Heart right ventricle (tissue), 16 donors: ENCODE measurements around the gene CYP46A1. TPM values are rescaled to one million over a fixed set of nuclear protein-coding genes. Genes with fewer than 3 reads are reported as not detected.

Experiments used
- ATAC-seq, 8 donors: fragments of 200-7000 bp; cut with Tn5 transposase; one replicate each; pipeline ENCODE4 v1.9.1; 2020; ENCODE audit warnings: mild to moderate bottlenecking in 8 of 8, moderate library complexity in 8 of 8, moderate number of reproducible peaks in 1 of 8
- DNase-seq, 2 donors: peaks; one replicate each; pipeline ENCODE4 v3.0.0-alpha.2; 2020
- H3K27ac ChIP-seq, 10 donors: fragments of 200-600 bp; sonication (generic) in 2 of 10; one replicate each; pipeline versions ENCODE4 v1.5.0 to v1.8.0; 2020 to 2022; ENCODE audit warnings: mild to moderate bottlenecking in 3 of 10
- H3K27me3 ChIP-seq, 7 donors: fragments of 200-600 bp; one replicate each; pipeline ENCODE4 v1.8.0; 2021 to 2022; ENCODE audit warnings: mild to moderate bottlenecking in 2 of 7
- H3K36me3 ChIP-seq, 9 donors: fragments of 200-600 bp; sonication (generic) in 1 of 9; one replicate each; pipeline versions ENCODE4 v1.5.0 to v1.8.0; 2020 to 2022; ENCODE audit warnings: mild to moderate bottlenecking in 2 of 9
- H3K4me1 ChIP-seq, 9 donors: fragments of 200-600 bp; sonication (generic) in 1 of 9; one replicate each; pipeline versions ENCODE4 v1.5.0 to v1.8.0; 2020 to 2022; ENCODE audit warnings: mild to moderate bottlenecking in 4 of 9
- H3K4me3 ChIP-seq, 10 donors: fragments of 200-600 bp; sonication (generic) in 2 of 10; one replicate each; pipeline versions ENCODE4 v1.5.0 to v1.8.0; 2020 to 2022; ENCODE audit warnings: mild to moderate bottlenecking in 7 of 10, moderate library complexity in 2 of 10
- H3K9me3 ChIP-seq, 11 donors: fragments of 200-600 bp in 10 of 11; sonication (generic) in 2 of 11; one replicate each; pipeline versions ENCODE4 v1.5.0 to v1.8.0; 2013 to 2022; ENCODE audit warnings: mild to moderate bottlenecking in 2 of 11, control low read depth in 1 of 11, moderate library complexity in 1 of 11
- WGBS, 2 donors: extraction: QIAGEN DNeasy Blood & Tissue Kit; methylation state at CpG; one replicate each; pipeline ENCODE4 v1.1.7; 2013; ENCODE audit warnings: inconsistent platforms in 1 of 2; 5-methylcytosine and 5-hydroxymethylcytosine counted together
- intact Hi-C, 10 donors: fragments of 100-400 bp; cut with DNase I; formaldehyde crosslinking; loops; one replicate each; pipeline versions ENCODE4 v1.11.1 to v1.14.2; 2022
- polyA plus RNA-seq, 2 donors: library from polyadenylated mRNA; stranded (reverse); fragments of 200-250 nt; gene quantifications; one replicate each; pipeline ENCODE4 v1.2.3, GENCODE V29; 2013
- total RNA-seq, 10 donors: library from RNA; stranded (reverse); fragmentation: NEBNext Ultra II Directional in 3 of 10; extraction: Animal tissue kit (Norgen Biotek cat#: 25700) in 3 of 10; gene quantifications; one replicate each; pipeline versions ENCODE4 v1.2.1 to v1.2.4, GENCODE V29; 2021 to 2023
- TF ChIP-seq, protein P1 (sequence below), 9 donors: fragments of 200-600 bp; sonication (generic) in 2 of 9; IDR thresholded peaks; one replicate each; pipeline versions ENCODE4 v1.5.0 to v1.8.0; 2021 to 2022; ENCODE audit warnings: antibody characterized with exemption in 9 of 9, mild to moderate bottlenecking in 5 of 9, moderate library complexity in 1 of 9
- donor health status: Arrhythmogenic right ventricular cardiomyopathy.
- donor health status: ischemic (EF 13 %, LVEDD 7.1; RV severe dilation, severe dysfunction).
- donor health status: healthy with polysubstance abuse.
- donor health status: DM: no; HTN: yes; CAD: no.
- donor health status: DM: no; HTN: no; CAD: no.
- donor health status: ischemic (EF 25% LVEDD 6.9; RV normal size, moderate dysfunction).
- donor health status: ischemic (EF 25% LVEDD 5.7; RV mildly dilated, moderate dysfunction).
- donor health status: healthy.
- donor health status: DM: yes; HTN: yes; CAD: no.
- donor health status: Ischemic cardiomyopathy.
- donor health status: ischemic (EF 35%, LVEDD 5.7; RV mildly dilated, moderate dysfunction).
- donor health status: nonischemic (EF 11% LVEDD 7.7; RV severe dilation, severe dysfunction).
- donor health status: DM: yes; HTN: yes; CAD: no.
- donor health status: PGD.
- donor health status: ischemic (EF 29% LVEDD 5.4; RV normal size, mild dysfunction).
- donor health status: nonischemic (EF 23%, LVEDD 6.1; RV moderate dilation, normal function).

Gene CYP46A1
- total and polyA plus RNA-seq, 12 donors: 1.5 to 6.1 (median 3.5) TPM

DNA sequence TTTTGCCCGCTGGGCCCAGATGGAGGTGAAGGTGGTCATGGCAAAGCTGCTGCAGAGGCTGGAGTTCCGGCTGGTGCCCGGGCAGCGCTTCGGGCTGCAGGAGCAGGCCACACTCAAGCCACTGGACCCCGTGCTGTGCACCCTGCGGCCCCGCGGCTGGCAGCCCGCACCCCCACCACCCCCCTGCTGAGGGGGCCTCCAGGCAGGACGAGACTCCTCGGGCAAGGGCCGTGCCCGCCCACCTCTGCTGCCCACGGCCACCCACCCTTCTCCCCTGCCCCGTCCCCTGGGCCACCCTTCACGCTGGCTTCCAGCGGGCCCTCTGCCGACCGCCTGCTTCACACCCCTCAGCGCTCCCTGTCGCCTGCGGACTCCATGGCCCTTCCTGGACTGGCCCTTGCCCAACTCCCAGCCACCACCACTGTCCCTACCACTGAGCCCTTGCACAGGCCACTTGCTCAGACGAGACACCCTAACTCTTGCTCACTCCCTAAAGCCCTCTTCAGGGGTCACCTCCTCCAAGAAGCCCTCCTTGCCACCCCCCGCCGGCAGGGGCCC is 42.5 kb downstream of the CYP46A1 start:
- no peaks in the 10 kb centered on the region for H3K36me3 ChIP-seq
- no peak for DNase-seq
- ATAC-seq: no peak
- intact Hi-C loops: loop anchor here in 1 of 10 donors (5.0 kb wide), 1 partner anchor 44 kb away; the partner anchor contains the start of gene CYP46A1
- H3K27ac ChIP-seq: no peak overlapping the region
- peaks cover 0 to 17% (median 0%) of the 10 kb centered on the region in 7 donors for H3K27me3 ChIP-seq
- TF ChIP-seq, protein P1, sequence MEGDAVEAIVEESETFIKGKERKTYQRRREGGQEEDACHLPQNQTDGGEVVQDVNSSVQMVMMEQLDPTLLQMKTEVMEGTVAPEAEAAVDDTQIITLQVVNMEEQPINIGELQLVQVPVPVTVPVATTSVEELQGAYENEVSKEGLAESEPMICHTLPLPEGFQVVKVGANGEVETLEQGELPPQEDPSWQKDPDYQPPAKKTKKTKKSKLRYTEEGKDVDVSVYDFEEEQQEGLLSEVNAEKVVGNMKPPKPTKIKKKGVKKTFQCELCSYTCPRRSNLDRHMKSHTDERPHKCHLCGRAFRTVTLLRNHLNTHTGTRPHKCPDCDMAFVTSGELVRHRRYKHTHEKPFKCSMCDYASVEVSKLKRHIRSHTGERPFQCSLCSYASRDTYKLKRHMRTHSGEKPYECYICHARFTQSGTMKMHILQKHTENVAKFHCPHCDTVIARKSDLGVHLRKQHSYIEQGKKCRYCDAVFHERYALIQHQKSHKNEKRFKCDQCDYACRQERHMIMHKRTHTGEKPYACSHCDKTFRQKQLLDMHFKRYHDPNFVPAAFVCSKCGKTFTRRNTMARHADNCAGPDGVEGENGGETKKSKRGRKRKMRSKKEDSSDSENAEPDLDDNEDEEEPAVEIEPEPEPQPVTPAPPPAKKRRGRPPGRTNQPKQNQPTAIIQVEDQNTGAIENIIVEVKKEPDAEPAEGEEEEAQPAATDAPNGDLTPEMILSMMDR (IDR thresholded peaks at IDR 0.05): no peak
- no peak overlapping the region for H3K4me3 ChIP-seq
- WGBS, 2 donors: 77 to 81% methylated on average over 23 to 26 of the region's 26 CpGs
- H3K9me3 ChIP-seq: no peaks in the 10 kb centered on the region
- peaks cover 10 to 21% (median 11%) of the 10 kb centered on the region in 9 donors for H3K4me1 ChIP-seq

DNA sequence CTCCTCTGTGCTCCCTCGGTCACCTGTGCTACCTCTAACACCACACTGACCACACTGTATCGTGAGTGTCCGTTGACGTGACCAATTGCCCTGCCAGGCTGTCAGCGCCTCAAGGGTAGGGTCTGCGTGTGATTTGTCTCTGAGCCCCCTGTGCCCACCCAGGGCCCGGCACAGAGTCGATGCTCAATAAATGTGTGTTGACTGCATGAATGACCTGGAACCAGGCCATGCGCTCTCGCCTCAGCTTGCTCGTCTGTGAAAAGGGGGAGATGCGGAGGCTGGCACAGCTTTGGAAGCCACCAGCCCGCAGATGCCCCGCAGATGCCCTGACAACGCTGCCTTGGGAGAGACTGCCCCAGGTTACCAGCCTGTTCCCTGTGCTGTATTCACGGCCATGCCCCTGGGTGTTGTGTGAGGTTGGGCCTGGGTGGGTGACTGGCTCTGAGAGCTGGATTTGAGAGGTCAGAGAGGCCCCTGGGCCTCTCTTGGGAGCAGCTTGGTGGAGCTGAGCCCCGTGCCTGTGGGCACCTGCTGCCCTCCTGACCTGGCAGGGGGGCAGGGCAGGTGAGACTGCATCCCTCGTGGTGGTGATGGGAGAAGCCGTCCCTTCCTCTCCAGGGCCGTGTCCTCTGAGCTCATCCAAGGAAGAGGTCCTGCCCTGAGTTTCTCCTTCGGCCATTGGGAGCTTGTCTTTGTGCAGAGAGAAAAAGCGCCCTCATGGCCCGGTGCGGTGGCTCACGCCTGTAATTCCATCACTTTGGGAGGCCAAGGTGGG is 43.2 kb downstream of the CYP46A1 start:
- Histone ChIP-seq H3K27ac (no peak overlapping the region), H3K4me3 (no peak overlapping the region), H3K4me1 (peaks cover 10 to 27% (median 18%) of the 10 kb centered on the region in 9 donors), H3K9me3 (no peaks in the 10 kb centered on the region), H3K36me3 (no peaks in the 10 kb centered on the region), H3K27me3 (peaks cover 0 to 17% (median 0%) of the 10 kb centered on the region in 7 donors)
- WGBS, 2 donors: 89 to 90% methylated on average over 25 of the region's 25 CpGs
- ATAC-seq: no peak
- no peak for DNase-seq
- intact Hi-C loops: loop anchor here in 1 of 10 donors (5.0 kb wide), 1 partner anchor 45 kb away; the partner anchor contains the start of gene CYP46A1
- TF ChIP-seq, protein P1 (IDR thresholded peaks at IDR 0.05): no peak

DNA sequence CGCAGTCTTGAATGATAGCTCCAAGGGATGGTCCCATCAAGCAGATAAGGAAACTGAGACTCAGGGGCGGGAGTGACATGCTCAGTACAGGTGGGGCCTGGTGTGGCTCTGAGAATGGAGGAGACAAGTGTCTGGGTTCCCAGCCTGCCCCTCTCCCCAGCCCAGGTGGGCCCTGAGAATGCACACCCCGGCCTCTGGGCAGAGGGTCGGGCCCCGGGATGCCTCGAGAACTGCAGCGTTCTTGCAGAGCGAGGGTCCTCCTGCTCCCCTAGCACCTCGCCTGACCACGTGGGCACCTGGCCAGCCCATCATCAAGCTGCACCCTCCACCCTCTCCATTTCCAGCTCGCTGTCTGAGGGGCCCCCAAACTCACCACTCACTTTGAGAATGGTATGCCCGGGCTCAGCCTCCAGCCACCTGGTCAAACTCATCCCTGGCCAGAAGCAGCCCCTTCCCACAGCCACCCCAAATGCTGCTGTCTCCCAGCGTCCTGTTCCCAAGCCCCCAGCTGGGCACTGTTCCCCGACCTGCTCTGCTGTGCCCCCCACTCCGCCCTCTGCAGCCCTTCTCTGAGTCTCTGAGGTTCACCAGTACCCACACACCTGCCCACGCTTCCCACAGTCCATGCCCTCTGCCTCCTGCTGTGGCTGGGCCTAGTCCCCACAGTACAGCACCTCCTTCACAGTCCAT is 44.3 kb downstream of the CYP46A1 start:
- TF ChIP-seq, protein P1 (IDR thresholded peaks at IDR 0.05): no peak
- no peaks in the 10 kb centered on the region for H3K9me3 ChIP-seq
- H3K27me3 ChIP-seq: peaks cover 0 to 17% (median 0%) of the 10 kb centered on the region in 7 donors
- intact Hi-C loops: loop anchor here in 3 of 10 donors (2.0 to 5.0 kb wide), 2 partner anchors 46 to 156 kb away; partner anchors contain the start of gene CYP46A1 (in 1 of the 3)
- H3K36me3 ChIP-seq: no peaks in the 10 kb centered on the region
- DNase-seq (no peak), ATAC-seq (no peak)
- H3K27ac ChIP-seq: no peak overlapping the region
- H3K4me3 ChIP-seq: no peak overlapping the region
- H3K4me1 ChIP-seq: peaks cover 12 to 38% (median 29%) of the 10 kb centered on the region in 9 donors
- WGBS, 2 donors: 91 to 92% methylated on average over 16 of the region's 16 CpGs

DNA sequence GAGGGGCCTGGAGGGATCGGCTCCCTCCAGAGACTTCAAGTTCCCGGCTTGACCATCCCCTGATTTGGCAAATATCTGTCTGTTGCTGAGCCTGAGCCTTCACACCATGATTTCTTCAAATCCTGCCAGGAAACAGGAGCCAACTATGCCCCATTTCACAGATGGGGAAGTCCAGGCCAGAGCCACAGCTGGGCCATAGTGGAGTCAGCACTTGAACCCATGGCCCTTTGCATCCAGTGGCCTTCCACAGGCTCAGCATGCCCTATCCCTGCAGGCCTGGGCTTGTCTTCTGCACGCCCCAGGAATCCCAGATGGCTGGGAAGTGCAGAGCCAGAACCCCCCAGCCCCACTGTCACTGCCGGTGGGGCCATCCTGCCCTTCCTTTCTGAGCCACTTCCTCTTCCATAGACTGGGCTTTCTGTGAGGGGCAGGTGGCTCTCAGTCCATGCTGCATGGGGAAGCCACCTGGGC is 44.9 kb downstream of the CYP46A1 start:
- 75 to 82% methylated on average over 4 of the region's 4 CpGs for WGBS, 2 donors

More for the DNA sequence above, 44.9 kb downstream of the CYP46A1 start:
- Histone ChIP-seq H3K4me3 (no peak overlapping the region), H3K27ac (no peak overlapping the region), H3K27me3 (peaks cover 0 to 17% (median 0%) of the 10 kb centered on the region in 7 donors), H3K36me3 (no peaks in the 10 kb centered on the region), H3K9me3 (no peaks in the 10 kb centered on the region), H3K4me1 (peaks cover 12 to 45% (median 35%) of the 10 kb centered on the region in 9 donors)
- intact Hi-C loops: loop anchor here in 3 of 10 donors (2.0 to 5.0 kb wide), 2 partner anchors 47 to 156 kb away; partner anchors contain the start of gene CYP46A1 (in 1 of the 3)
- DNase-seq (no peak), ATAC-seq (no peak)
- TF ChIP-seq, protein P1 (IDR thresholded peaks at IDR 0.05): no peak
